Breast epithelium (tissue), 3 donors: ENCODE data around the gene HOMER1.

ENCODE experiments used
- POLR2A ChIP-seq: fragments of 450-650 bp; IDR thresholded peaks from one replicate; pipeline ENCODE4 v1.6.1; 2016; ENCODE audit warnings: antibody characterized with exemption, mild to moderate bottlenecking, moderate library complexity
- TF ChIP-seq, protein P1 (sequence below), 3 donors: fragments of 450-650 bp; IDR thresholded peaks; one replicate each; pipeline ENCODE4 v1.5.1; 2016 to 2017; ENCODE audit warnings: antibody characterized with exemption in 3 of 3, mild to moderate bottlenecking in 3 of 3, moderate library complexity in 3 of 3

DNA sequence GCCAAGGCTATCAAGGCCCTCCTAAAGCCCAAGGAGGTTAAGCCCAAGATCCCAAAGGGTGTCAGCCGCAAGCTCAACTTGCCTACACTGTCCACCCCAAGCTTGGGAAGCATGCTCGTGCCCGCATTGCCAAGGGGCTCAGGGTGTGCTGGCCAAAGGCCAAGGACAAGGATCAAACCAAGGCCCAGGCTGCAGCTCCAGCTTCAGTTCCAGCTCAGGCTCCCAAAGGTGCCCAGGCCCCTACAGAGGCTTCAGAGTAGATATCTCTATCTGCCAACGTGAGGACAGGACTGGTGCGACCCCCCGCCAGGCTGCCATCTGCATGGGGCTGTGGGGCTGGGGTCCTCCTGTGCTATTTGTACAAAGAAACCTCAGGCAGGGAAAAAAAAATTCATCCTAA lies 3.3 kb downstream of the HOMER1 start:
- TF ChIP-seq, protein P1, sequence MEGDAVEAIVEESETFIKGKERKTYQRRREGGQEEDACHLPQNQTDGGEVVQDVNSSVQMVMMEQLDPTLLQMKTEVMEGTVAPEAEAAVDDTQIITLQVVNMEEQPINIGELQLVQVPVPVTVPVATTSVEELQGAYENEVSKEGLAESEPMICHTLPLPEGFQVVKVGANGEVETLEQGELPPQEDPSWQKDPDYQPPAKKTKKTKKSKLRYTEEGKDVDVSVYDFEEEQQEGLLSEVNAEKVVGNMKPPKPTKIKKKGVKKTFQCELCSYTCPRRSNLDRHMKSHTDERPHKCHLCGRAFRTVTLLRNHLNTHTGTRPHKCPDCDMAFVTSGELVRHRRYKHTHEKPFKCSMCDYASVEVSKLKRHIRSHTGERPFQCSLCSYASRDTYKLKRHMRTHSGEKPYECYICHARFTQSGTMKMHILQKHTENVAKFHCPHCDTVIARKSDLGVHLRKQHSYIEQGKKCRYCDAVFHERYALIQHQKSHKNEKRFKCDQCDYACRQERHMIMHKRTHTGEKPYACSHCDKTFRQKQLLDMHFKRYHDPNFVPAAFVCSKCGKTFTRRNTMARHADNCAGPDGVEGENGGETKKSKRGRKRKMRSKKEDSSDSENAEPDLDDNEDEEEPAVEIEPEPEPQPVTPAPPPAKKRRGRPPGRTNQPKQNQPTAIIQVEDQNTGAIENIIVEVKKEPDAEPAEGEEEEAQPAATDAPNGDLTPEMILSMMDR (IDR thresholded peaks at IDR 0.05): no peak
- TF ChIP-seq POLR2A: no peak
